Left forelimb (tissue), 1 donor: ENCODE data around the gene CPLANE2.
"Not testable (repeated sequence)": the region's sequence is repeated elsewhere in the genome, so short reads cannot be mapped to it uniquely, and the experiment has no call there.

Source experiments
- DNase-seq: peaks from one replicate; pipeline ENCODE4 v3.0.0-alpha.2; 2018; ENCODE audit warnings: low spot score

CPLANE2 gene

DNA sequence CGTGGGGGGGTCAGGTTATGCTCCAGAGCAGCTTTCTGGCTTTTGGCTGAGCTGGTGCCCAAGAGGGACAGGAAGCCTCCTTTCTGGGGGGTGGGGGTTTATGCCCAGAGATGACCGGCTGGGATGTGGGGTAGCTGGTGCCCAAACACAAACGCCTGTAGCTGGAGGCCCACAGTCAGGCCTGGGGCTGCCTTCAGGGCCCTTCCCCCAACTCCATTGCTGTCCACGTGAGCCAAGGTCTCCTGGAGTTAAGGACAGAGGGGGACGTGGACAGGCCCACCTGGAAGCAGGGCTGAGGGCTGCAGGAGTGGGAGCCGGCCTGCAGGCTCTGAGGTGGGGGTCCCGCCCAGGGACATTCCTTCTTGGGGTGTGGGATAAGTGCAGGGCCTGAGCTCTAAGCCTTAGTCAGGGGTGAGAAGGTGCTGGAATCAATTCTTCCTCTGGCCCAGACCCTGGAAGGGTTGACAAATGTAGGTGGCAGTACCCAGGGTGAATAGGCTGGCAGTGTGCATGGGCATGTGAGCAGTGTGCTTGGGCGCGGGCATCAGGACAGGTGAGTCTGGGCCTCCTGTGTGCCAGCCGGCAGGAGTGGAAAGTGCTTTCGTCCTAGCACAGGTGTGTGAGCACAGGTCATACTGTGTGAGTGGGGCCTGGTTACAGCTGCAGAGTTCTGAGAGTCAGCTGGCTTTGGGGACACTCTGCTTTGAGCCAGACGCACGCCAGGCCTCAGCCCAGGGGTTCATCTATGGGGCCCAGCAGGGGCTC lies 6.8 kb downstream of the CPLANE2 start:
- DNase-seq = no peak

DNA sequence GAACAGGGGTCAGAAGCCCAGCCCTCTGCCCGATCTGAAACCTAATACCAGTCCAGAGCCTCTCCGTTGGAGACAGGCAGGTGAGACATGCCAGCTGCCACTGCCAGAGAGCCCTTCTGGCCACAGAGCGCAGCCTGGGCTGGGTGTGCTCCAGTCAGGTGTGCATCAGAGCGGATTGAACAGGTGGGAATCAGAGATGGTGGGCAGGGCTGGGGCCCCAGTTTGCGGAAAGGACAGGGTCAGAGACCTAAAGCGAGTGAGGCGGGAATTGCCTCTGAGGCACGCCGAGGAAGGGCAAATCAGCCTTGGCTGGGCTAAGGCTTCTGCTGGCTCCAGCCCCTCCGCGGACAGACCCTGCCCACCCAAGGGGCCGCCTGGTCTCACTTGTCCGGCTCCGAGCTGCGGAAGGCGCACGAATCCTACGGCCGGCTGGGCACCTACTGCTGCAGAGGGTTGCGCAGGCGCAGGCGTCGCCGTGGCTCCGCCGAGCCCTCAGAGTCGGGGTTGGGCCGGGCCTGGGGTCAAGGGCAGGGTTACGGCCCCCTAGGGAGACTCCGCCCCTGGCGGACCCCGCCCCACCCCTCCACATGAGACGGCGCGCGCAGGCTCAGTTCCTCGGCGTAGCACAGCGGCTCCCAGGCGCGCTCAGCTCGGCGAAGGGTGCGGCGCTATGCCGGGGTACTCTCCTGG lies 10.3 kb downstream of the CPLANE2 start:
- no peak for DNase-seq

DNA sequence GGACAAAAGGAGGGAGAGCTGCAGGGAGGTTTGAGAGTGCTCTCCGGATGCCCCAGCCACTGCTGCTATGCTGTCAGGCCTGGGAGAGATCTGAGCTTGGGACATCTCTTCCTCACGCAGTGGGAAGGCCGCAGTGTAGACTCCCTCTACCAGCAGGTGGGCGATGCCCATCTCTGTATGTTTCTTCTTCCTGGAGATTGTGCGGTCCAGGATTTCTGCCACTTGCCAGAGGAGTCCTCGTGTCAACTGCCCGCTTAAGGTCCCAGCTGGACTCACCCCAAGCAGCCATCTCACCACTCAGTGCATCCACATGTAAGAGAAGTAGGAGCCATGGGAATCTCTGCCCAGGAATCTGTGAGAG lies 10.9 kb downstream of the CPLANE2 start:
- DNase-seq = no peak

DNA sequence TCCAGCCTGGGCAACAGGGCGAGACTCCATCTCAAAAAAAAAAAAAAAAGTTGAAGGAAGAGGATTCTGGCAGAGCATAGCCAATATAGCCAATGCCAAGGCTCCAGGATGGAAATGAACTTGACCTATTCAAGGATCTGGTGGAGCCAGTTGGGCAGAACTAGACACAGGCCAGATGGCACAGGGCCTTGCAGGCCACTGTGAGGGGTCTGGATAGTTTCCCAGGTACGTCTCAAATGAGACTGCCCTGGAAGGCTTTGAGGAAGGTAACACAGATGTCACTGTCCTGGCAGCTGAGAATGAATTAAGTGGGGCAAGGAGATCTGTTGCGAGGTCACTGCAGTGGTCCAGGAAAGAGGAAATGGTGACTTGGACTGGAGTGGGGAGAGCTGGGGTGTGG lies 12.5 kb downstream of the CPLANE2 start:
- no peak for DNase-seq

DNA sequence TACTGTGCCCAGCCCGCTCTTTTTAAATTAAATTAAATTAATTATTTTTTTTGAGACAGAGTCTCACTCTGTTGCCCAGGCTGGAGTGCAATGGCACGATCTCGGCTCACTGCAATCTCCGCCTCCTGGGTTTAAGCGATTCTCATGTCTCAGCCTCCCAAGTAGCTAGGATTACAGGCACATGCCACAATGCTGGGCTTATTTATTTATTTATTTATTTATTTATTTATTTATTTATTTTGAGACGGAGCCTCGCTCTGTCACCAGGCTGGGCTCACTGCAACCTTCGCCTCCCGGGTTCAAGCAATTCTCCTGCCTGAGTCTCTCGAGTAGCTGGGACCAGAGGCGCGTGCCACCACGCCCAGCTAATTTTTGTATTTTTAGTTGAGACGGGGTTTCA lies 14.3 kb downstream of the CPLANE2 start:
- DNase-seq = not testable (repeated sequence)

DNA sequence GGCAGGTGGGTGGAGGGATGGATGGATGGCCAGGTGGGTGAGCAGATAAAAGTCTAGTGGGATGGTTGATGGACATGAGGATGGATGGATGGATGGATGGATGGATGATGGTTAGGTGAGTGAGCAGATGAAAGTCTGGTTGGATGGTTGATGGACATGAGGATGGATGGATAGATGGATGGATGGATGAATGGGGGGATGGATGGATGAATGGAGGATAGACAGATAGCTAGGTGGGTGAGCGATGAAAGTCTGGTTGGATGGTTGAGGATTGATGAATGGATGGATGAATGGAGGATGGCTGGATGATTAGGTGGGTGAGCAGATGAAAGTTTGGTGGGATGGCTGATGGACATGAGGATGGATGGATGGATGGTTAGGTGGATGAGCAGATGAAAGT lies 15.5 kb downstream of the CPLANE2 start:
- no peak for DNase-seq

DNA sequence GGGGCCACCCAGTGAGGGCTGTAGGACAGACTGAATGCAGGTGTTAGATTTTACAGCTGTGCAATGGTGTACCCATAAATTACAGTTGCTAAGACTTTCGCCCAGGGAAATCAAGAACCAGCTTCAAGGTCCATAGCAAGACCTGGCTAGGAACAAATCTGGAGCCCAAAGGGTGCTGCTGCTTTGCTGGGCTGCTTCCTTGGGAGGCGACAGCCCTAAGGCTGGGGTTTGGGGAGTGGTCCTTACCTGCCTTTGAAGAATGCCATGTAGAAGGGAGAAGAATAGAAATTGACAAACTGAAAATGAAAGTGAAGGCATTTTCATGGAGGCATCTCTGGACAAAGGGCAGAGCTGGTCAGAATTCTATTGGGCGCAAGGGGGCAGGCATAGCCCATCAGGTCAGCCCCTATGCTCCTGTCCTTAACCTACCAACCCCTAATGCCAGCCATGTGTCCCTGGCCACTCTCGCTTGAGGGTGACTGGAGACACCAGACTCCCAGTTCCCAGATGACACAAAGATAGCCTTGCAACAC lies 16.9 kb downstream of the CPLANE2 start:
- DNase-seq = no peak

DNA sequence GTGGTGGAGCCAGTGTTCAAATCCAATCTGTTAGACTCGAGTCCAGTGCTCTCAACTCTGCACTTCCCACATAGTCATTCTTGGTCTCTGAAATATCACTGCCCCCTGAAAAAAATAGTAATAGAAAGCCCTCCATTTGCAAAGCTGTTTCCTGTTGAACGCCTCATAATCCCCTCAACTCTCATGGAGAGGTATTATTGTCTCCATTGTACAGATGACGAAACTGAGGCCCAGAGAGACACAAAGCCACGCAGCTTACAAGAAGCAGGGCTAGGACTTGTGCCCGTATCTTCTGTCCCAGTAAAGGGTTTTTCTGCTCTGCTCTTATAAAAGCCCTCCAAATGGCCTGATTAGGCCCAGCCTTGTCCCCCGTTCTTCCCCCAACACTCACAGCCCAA lies 18.3 kb downstream of the CPLANE2 start:
- DNase-seq = no peak

DNA sequence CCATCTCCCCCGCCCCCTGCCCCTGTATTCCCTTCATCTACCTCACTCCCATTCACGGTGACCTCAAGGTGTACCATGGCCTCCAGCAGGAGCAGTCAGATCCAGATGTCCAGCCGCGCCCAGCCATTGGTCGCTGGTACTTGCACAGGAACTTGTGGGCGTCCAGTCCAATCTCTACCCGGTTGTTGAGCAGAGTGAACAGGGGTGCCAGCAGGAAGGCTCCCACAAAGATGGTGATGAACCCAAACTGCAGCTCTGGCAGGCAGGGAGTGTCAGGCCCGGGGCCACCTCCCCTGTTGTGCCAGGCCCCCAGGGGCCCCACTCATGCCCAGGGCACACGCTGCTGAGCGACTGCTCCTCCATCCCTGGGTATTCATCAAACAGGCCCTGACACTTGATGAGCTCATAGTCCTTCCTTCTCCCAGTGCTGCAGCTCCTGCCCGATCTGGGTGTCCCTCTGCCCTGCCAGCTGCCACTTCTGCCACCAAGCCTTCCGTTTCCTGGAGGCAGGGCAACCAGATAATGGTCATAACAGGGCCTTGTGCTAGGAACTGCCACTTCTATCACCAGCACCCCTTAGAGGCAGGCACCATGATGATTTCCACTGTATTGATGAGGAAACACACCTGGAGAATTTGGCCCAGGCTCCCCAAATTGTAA lies 18.8 kb downstream of the CPLANE2 start:
- no peak for DNase-seq

DNA sequence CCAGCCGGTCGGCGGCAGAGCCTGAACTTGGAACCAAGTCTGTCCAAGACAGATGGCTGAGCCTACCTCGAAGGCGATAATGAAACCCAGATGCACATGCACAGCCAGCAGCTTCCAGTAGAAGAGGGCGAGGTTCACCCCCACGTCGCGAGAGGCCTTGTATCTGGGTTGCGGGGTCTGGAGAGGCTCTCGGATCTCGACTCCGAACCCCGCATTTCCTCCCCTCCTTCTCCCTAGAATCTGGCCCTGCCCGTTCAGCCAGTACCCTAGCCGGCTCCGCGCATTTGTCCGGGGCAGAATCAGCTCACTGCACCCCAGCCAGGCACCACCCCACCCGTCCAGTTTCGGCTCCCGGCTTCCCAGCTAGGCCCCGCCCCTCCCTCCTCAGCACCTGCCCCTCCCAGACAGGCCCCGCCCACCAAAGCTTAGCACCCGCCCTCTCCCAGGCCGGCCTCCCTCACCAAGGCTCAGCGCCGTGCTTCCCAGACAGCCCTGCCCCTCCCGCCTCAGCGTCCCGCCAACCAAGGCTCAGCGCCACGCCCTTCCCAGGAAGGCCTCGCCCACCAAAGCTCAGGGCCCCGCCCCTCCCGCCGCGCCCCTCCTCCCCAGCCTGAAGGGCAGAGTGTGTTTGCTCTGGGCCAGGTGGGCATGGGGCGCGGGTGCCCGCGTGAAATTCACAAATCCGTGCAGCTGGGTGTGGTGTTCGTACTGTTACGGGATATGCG lies 19.8 kb downstream of the CPLANE2 start:
- peak; percentile 96 for DNase-seq

DNA sequence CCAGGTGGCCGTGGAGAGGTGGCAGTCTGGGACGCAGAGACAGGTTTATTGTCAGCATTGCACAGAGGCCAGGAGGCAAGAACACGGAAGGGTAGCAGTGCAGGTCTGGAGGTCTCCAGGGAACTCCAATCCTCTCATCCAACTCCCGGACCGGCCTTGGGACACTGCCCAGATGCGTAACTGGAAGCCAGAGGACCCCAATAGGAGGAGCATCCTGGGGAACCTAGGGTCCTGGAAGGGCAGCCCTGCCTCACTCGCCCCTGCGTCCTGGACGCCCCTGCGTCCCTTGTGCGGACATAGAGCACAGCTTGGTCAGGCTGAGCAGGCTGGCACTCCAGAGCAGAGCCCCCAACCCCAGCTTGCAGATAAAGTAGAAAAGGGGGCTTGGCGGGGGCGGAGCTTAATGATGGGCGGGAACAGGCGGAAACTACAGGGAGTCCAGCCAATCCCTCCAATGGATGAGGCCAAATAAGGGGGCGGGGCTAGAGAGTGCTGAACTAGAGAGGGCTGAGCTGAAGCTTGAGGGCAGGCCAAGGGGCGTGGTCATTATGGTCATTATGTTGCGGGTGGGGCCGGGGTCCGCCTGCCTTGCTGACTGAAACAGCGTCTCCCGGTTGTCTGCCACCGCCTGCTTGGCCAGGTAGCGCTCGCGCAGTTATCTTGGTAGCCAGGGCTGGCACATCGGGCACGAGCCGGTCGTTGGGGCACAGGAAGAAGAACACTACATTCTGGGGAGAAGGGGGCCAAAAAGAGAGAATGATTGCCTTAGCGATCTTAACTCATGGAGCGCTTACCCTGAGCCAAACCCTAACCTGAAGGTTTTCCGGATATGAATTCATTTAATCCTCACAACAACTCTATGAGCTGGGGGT lies 20.9 kb downstream of the CPLANE2 start:
- DNase-seq = peak; percentile 87

DNA sequence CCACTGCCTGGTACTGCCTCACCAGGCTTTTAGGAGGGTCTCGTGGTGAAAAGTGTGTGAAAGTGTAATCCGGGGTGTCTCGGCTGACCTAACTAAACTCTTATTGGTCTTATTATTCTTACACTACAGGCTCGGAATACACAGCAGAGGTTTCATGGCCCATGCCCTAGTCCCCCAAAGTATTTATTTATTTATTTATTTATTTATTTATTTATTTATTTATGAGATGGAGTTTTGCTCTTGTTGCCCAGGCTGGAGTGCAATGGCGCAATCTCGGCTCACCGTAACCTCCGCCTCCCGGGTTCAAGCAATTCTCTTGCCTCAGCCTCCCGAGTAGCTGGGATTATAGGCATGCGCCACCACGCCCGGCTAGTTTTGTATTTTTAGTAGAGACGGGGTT lies 21.7 kb downstream of the CPLANE2 start:
- not testable (repeated sequence) for DNase-seq

DNA sequence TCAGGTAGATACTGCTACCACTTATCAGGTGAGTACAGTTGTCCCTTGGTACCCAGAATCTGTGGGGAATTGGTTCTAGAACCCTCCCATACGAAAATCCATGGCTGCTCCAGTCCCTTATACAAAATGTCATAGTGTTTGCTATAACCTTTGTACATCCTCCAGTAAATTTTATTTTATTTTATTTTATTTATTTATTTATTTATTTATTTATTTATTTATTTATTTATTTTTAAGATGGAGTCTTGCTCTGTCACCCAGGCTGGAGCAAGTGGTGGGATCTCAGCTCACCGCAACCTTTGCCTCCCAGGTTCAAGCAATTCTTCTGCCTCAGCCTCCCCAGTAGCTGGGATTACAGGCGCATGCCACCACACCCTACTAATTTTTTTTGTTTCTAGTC lies 23.4 kb downstream of the CPLANE2 start:
- DNase-seq = not testable (repeated sequence)

DNA sequence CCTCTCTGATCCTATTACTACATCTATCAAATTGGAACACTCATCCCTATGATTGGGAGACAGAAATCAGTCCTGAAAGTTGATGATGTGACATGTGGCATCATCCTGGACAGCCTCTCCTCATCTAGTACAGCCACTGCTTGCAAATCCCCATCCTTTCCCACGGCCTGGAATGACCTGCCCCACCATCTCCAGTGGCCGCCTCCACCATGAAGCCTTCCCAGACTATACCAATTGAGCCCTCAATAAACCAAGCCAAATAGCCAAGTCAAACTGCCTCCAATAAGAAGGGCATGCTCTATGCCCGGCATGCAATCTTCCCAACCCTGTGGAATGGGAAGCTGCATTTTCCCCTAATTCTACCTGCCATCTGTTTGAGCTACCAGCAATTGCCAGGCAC lies 24.0 kb downstream of the CPLANE2 start:
- DNase-seq = no peak

DNA sequence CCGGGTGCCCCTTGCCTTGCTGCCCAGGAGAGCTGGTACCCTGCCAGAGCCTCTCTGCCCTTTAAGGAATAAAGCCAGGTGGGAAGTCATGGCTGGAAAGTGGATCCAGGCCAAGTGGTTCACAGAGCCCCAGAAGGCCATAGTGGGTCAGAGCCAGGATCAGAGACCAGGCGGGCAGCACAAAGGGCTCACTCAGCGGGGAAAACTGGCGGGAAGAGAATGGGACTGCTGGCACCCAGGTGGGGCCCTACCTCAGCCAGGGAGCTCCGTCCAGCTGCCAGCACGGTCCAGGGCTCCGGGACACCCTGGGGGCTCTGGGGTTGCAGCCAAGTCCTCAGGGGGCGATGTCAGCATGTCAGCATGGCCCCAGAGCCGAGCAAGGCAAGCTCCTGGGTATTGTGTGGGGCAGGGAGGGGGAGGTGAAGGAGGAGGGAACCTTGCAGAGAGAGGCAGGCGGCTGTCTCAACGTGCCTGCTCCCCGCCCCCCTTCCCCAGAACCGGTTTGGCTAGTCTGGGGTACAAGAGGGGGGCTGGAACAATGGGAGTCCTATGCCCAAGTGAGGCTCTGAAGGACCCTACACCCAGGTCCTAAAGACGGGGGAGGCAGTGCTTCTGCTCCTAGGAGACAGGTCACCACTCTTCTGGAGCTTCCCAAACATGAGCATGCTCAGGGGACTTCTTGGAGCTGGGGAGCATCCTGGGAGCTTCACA lies 24.6 kb downstream of the CPLANE2 start, which contains the start of gene ARHGEF19:
TSS of gene ARHGEF19 (minus strand) at position 402 of the 711 bp plus-strand sequence. CDS start 3,598 bp downstream, outside the sequence.
- DNase-seq = no peak

DNA sequence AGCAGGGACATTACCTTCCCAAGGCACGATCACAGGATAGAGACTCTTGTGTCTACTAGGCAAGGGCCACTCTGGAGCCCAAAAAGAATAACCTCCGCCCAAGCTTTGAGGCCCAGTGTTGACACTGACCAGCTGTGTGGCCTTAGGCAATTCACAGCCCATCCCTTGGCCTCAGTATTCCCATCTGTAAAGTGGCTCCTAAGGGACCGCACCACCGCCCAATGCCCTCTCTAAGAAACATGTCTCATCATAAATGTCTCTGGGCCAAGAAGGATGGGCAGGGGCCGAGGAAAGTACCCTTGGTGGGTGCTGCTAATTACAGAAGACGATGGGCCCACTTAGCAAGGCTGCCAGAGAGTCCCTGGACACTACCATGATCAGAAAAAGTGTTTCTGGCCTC lies 25.2 kb downstream of the CPLANE2 start:
- no peak for DNase-seq

DNA sequence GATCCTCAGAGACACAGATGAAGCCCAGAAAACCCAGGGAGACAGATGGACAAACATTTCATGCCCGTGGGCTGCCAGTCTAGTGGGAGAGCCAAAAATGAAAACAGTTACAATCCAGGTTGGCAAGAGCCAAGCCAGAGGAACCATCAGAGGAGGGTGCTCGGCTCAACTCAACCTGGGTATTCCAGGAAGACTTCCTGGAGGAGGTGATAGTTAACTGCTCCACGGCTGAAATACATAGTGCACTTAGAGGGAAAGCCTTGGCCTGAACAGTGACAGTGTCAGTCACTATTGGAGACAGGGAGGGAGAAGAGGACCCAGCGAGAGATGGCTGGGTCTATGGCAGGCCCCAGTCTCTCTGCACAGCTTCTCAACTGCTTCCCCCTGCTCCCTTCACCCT lies 26.4 kb downstream of the CPLANE2 start:
- no peak for DNase-seq

DNA sequence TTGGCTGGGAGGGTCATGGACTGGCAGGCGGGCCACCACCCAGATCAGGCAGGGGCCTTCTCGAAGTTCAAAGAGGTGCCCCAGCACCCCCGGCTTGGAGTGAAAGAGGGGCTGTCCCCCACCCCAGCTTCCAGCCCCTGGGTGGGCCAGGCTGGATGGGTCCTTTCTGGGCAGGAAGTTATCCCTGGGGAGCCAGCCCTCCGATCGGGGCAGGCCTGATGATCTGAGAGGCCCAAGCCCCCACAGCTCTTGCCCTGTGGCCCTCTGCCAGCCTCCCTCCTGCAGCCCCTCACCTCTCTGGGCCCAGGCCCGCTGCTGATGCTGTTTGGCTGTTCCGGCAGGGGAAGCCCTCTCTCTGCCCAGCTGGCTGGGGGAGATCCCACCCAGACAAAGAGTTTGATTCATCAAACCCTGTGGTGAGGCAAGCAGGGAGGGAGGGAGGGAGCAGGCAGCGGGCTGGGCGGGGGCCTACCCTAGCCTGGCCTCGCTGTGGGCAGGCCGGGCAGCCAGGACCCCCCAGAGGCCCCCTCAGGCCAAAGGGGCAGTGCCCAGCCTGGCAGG lies 27.1 kb downstream of the CPLANE2 start:
- DNase-seq = no peak

DNA sequence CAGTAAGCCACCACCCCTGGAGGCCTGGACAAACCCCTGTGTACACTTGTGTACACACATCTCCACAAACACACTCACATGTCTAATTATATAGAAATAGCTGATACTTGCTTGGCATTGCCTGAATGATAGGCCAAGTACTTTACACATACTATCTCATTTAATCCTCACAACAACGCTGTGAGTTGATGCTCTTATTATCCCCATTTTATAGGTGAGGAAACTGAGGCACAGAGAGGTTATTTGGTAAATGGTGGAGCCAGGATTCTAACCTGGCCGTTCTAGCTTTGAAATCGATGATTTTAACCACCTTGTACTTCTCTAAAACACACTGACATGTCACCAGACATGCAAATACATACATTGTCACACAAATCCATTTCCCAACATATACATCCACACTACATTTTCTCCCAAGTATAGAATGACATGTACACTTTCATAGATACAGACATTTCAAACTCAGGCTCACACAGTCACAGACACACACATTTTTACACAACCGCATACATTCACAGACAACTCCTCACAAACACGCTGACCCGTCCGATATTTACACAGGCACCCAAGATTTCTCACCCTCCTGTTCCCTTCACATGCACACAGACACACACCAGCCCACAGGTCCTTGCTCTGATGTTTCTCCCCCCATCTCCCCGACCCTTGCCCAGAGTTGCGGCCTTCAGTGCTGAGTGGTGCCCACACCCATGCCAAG lies 27.7 kb downstream of the CPLANE2 start:
- DNase-seq = no peak
